HT1080 (cell line): ENCODE measurements around the gene MUC5AC. TPM values are rescaled to one million over a fixed set of nuclear protein-coding genes. Genes with fewer than 3 reads are reported as not detected.
"Not testable (repeated sequence)": the region's sequence is repeated elsewhere in the genome, so short reads cannot be mapped to it uniquely, and the experiment has no call there.

Experiments used
- DNase-seq: peaks from one replicate; pipeline ENCODE4 v3.0.0-alpha.2; 2015; ENCODE audit warnings: low read depth
- total RNA-seq: library from RNA; depleted of rRNA; stranded (reverse); fragments of >200 nt; shearing (Covaris generic); gene quantifications from 2 replicates; pipeline ENCODE4 v1.2.3, GENCODE V29; 2014

Gene MUC5AC
- total RNA-seq, 1 experiment from 2014 or later, result not detected

- DNase-seq, result no peak
Measured at GRCh38 chr11:1206391-1207271, 48.9 kb downstream of the MUC5AC start.

GRCh38 chr11:1207401-1208143 lies 49.8 kb downstream of the MUC5AC start:
- no peak for DNase-seq

- no peak for DNase-seq
Measured at GRCh38 chr11:1208144-1208393, 50.3 kb downstream of the MUC5AC start.

GRCh38 chr11:1208394-1209261 lies 50.9 kb downstream of the MUC5AC start:
- no peak for DNase-seq

GRCh38 chr11:1209371-1210057 lies 51.8 kb downstream of the MUC5AC start:
- no peak for DNase-seq

GRCh38 chr11:1211838-1212237 lies 54.1 kb downstream of the MUC5AC start:
- DNase-seq, result no peak

- DNase-seq, result not testable (repeated sequence)
Measured at GRCh38 chr11:1215826-1216225, 58.1 kb downstream of the MUC5AC start.

GRCh38 chr11:1217151-1217550 lies 59.4 kb downstream of the MUC5AC start:
- no peak for DNase-seq

GRCh38 chr11:1218256-1218787 lies 60.6 kb downstream of the MUC5AC start:
- DNase-seq, result no peak

GRCh38 chr11:1218788-1219445 lies 61.2 kb downstream of the MUC5AC start:
- no peak for DNase-seq

GRCh38 chr11:1219446-1219833 lies 61.7 kb downstream of the MUC5AC start:
- no peak for DNase-seq

GRCh38 chr11:1219834-1220815 lies 62.4 kb downstream of the MUC5AC start:
- no peak for DNase-seq

GRCh38 chr11:1220941-1221721 lies 63.4 kb downstream of the MUC5AC start:
- no peak for DNase-seq

- DNase-seq, result no peak
Measured at GRCh38 chr11:1221848-1222311, 64.1 kb downstream of the MUC5AC start.

GRCh38 chr11:1222491-1223345 lies 65.0 kb downstream of the MUC5AC start, which contains the start of gene MUC5B:
TSS of gene MUC5B (plus strand) at chr11:1223066. CDS start at chr11:1223124, 58 bp downstream.
- DNase-seq, result no peak

- no peak for DNase-seq
Measured at GRCh38 chr11:1223346-1224110, 65.8 kb downstream of the MUC5AC start.
